Hepatocyte (in vitro differentiated cells): ENCODE results near the gene SIK2.

Experiments
- EZH2 ChIP-seq: fragments of 200-600 bp; sonication (generic); IDR thresholded peaks from 2 replicates; pipeline ENCODE4 v1.6.1; 2016; ENCODE audit warnings: antibody characterized with exemption, mild to moderate bottlenecking, borderline replicate concordance
- EZH2phosphoT487 ChIP-seq: fragments of 200-600 bp; sonication (generic); IDR thresholded peaks from one replicate; pipeline ENCODE4 v1.6.1; 2018; ENCODE audit warnings: antibody characterized with exemption, mild to moderate bottlenecking, low read depth, moderate library complexity; ENCODE audit not compliant: unreplicated experiment, severe bottlenecking
- TF ChIP-seq, protein P1 (sequence below): fragments of 200-600 bp; sonication (generic); IDR thresholded peaks from 2 replicates; pipeline ENCODE4 v1.5.1; 2016; ENCODE audit warnings: antibody characterized with exemption, mild to moderate bottlenecking; ENCODE audit not compliant: poor library complexity

DNA sequence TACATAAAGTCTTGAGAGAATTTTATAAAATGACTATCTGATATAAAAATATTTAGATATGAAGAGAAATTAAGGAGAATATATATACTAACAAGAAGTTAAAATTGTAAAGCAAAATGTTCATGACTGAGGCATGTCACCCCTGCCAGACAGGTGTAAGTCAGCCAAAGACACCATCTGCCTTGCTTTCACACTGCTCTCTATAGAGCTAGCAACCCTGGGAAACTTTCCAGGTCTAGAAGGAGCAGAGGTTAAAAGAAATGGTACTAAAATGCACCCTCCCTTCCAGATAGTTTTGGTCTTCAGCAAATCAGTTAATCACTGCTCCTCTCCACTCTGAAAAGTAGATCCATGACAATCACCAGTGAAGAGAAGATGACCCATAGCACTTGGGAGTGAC lies 147.4 kb downstream of the SIK2 start:
- TF ChIP-seq, protein P1, sequence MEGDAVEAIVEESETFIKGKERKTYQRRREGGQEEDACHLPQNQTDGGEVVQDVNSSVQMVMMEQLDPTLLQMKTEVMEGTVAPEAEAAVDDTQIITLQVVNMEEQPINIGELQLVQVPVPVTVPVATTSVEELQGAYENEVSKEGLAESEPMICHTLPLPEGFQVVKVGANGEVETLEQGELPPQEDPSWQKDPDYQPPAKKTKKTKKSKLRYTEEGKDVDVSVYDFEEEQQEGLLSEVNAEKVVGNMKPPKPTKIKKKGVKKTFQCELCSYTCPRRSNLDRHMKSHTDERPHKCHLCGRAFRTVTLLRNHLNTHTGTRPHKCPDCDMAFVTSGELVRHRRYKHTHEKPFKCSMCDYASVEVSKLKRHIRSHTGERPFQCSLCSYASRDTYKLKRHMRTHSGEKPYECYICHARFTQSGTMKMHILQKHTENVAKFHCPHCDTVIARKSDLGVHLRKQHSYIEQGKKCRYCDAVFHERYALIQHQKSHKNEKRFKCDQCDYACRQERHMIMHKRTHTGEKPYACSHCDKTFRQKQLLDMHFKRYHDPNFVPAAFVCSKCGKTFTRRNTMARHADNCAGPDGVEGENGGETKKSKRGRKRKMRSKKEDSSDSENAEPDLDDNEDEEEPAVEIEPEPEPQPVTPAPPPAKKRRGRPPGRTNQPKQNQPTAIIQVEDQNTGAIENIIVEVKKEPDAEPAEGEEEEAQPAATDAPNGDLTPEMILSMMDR, result no peak
- TF ChIP-seq EZH2phosphoT487 (no peak), EZH2 (no peak)
